WTC11 (cell line): Measurements from ENCODE around the gene VAMP3. TPM values are rescaled to one million over a fixed set of nuclear protein-coding genes. Genes with fewer than 3 reads are reported as not detected.

ENCODE experiments used
- ATAC-seq: fragments of 200-7000 bp; cut with Tn5 transposase; 2 replicates; pipeline ENCODE4 v1.10.0; 2021; ENCODE audit warnings: mild to moderate bottlenecking, moderate library complexity
- CTCF ChIA-PET: fragments of 300-600 bp; sonication (Branson Sonifier 250); formaldehyde crosslinking; loops from one replicate; lab custom pipeline; 2021; ENCODE audit warnings: antibody characterized with exemption; lab: Charles Lee
- POLR2A ChIA-PET: fragments of 350-600 bp; sonication (Branson Sonifier 250); formaldehyde crosslinking; loops from one replicate; lab custom pipeline; 2021; ENCODE audit warnings: antibody characterized with exemption; lab: Charles Lee
- DNase-seq: peaks from one replicate; pipeline ENCODE4 v3.0.0; 2021; ENCODE audit warnings: low spot score
- H3K27ac Mint-ChIP-seq: 2 replicates; pipeline ENCODE4 v1.8.0; 2021; ENCODE audit warnings: mixed read lengths
- H3K27me3 Mint-ChIP-seq: 2 replicates; pipeline ENCODE4 v1.8.0; 2021; ENCODE audit warnings: low read depth, mild to moderate bottlenecking, moderate library complexity, mixed read lengths
- H3K36me3 Mint-ChIP-seq: 2 replicates; pipeline ENCODE4 v1.8.0; 2021; ENCODE audit warnings: mixed read lengths
- H3K4me1 Mint-ChIP-seq: 2 replicates; pipeline ENCODE4 v1.8.0; 2022; ENCODE audit warnings: mixed read lengths
- H3K4me3 Mint-ChIP-seq: 2 replicates; pipeline ENCODE4 v1.8.0; 2021; ENCODE audit warnings: mild to moderate bottlenecking, moderate library complexity, mixed read lengths
- H3K9me3 Mint-ChIP-seq: 2 replicates; pipeline ENCODE4 v1.8.0; 2021; ENCODE audit warnings: mixed read lengths
- ARID4B ChIP-seq: sonication (generic); formaldehyde crosslinking; IDR thresholded peaks from 2 replicates; pipeline ENCODE4 v1.8.0; 2023; ENCODE audit warnings: missing genetic modification reagents, mild to moderate bottlenecking, borderline replicate concordance
- CBFB ChIP-seq: sonication (generic); formaldehyde crosslinking; IDR thresholded peaks from 2 replicates; pipeline ENCODE4 v1.8.1; 2022; ENCODE audit warnings: mild to moderate bottlenecking, low read depth, missing genetic modification reagents
- CTCF ChIP-seq: fragments of 200-600 bp; IDR thresholded peaks from 2 replicates; pipeline ENCODE4 v1.8.0; 2022; ENCODE audit warnings: antibody characterized with exemption
- FOXK1 ChIP-seq: sonication (generic); formaldehyde crosslinking; IDR thresholded peaks from 2 replicates; pipeline ENCODE4 v1.8.0; 2022; ENCODE audit warnings: mild to moderate bottlenecking, moderate library complexity, missing genetic modification reagents
- FOXP4 ChIP-seq: sonication (generic); formaldehyde crosslinking; IDR thresholded peaks from 2 replicates; pipeline ENCODE4 v1.8.0; 2022; ENCODE audit warnings: mild to moderate bottlenecking, missing genetic modification reagents
- MLX ChIP-seq: sonication (generic); formaldehyde crosslinking; IDR thresholded peaks from 2 replicates; pipeline ENCODE4 v1.8.1; 2023; ENCODE audit warnings: mild to moderate bottlenecking, missing genetic modification reagents, moderate library complexity
- MYBL2 ChIP-seq: sonication (generic); formaldehyde crosslinking; IDR thresholded peaks from 2 replicates; pipeline ENCODE4 v1.8.1; 2023; ENCODE audit warnings: mild to moderate bottlenecking, moderate library complexity, missing genetic modification reagents
- SMAD3 ChIP-seq: sonication (generic); formaldehyde crosslinking; IDR thresholded peaks from 2 replicates; pipeline ENCODE4 v1.8.0; 2022; ENCODE audit warnings: missing genetic modification reagents, mild to moderate bottlenecking, borderline replicate concordance
- total RNA-seq: library from RNA; stranded (reverse); gene quantifications from 3 replicates; pipeline ENCODE4 v1.2.3, GENCODE V29; 2021
- TF ChIP-seq, protein P1 (sequence below): sonication (generic); formaldehyde crosslinking; IDR thresholded peaks from 2 replicates; pipeline ENCODE4 v1.8.1; 2022; ENCODE audit warnings: low read depth, mild to moderate bottlenecking, moderate library complexity, missing genetic modification reagents, borderline replicate concordance
- TF ChIP-seq, protein P2 (sequence below): fragments of 250-450 bp; sonication (Bioruptor Pico); IDR thresholded peaks from 2 replicates; pipeline ENCODE4 v1.8.0; 2021; ENCODE audit warnings: mild to moderate bottlenecking
- TF ChIP-seq, protein P3 (sequence below): sonication (generic); formaldehyde crosslinking; IDR thresholded peaks from 2 replicates; pipeline ENCODE4 v1.8.0; 2022; ENCODE audit warnings: mild to moderate bottlenecking, missing genetic modification reagents
- TF ChIP-seq, protein P4 (sequence below): sonication (generic); formaldehyde crosslinking; IDR thresholded peaks from 2 replicates; pipeline ENCODE4 v1.8.0; 2022; ENCODE audit warnings: mild to moderate bottlenecking, missing genetic modification reagents
- TF ChIP-seq, protein P5 (sequence below): fragments of 250-450 bp; sonication (Bioruptor Pico); IDR thresholded peaks from 2 replicates; pipeline ENCODE4 v1.9.0; 2021; ENCODE audit warnings: mild to moderate bottlenecking, borderline replicate concordance

The VAMP3 gene
- total RNA-seq, 1 experiment from 2014 or later, result 40.2 TPM

GRCh38 chr1:7751174-7751573, 19.9 kb upstream of the VAMP3 start (continued):
- no peak for TF ChIP-seq FOXK1
- no peak for TF ChIP-seq ARID4B (CRISPR knock-in tag)
- no peak for TF ChIP-seq SMAD3
- TF ChIP-seq, protein P1, sequence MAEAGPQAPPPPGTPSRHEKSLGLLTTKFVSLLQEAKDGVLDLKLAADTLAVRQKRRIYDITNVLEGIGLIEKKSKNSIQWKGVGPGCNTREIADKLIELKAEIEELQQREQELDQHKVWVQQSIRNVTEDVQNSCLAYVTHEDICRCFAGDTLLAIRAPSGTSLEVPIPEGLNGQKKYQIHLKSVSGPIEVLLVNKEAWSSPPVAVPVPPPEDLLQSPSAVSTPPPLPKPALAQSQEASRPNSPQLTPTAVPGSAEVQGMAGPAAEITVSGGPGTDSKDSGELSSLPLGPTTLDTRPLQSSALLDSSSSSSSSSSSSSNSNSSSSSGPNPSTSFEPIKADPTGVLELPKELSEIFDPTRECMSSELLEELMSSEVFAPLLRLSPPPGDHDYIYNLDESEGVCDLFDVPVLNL, result no peak
- TF ChIP-seq, protein P2, sequence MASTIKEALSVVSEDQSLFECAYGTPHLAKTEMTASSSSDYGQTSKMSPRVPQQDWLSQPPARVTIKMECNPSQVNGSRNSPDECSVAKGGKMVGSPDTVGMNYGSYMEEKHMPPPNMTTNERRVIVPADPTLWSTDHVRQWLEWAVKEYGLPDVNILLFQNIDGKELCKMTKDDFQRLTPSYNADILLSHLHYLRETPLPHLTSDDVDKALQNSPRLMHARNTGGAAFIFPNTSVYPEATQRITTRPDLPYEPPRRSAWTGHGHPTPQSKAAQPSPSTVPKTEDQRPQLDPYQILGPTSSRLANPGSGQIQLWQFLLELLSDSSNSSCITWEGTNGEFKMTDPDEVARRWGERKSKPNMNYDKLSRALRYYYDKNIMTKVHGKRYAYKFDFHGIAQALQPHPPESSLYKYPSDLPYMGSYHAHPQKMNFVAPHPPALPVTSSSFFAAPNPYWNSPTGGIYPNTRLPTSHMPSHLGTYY, result no peak
- no peak for TF ChIP-seq MYBL2 (CRISPR knock-in tag)
- no peak for TF ChIP-seq CBFB
- TF ChIP-seq, protein P3, sequence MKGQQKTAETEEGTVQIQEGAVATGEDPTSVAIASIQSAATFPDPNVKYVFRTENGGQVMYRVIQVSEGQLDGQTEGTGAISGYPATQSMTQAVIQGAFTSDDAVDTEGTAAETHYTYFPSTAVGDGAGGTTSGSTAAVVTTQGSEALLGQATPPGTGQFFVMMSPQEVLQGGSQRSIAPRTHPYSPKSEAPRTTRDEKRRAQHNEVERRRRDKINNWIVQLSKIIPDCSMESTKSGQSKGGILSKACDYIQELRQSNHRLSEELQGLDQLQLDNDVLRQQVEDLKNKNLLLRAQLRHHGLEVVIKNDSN (CRISPR knock-in tag), result no peak

- H3K4me1 Mint-ChIP-seq, result peaks cover 27% of the 10 kb centered on the region
- H3K9me3 Mint-ChIP-seq, result no peaks in the 10 kb centered on the region
- DNase-seq, result peak; percentile 51
- no peaks in the 10 kb centered on the region for H3K27me3 Mint-ChIP-seq
- no peak for TF ChIP-seq MLX (CRISPR knock-in tag)
- peak; percentile 37 for TF ChIP-seq CTCF
- peak overlapping the region; percentile 86 for H3K27ac Mint-ChIP-seq
- POLR2A ChIA-PET, result interaction anchor here (1.4 to 1.5 kb wide), 3 partner anchors 48 to 83 kb away, joined by 3 to 7 read pairs (median 3); no protein-coding TSS in a partner anchor
- CTCF ChIA-PET, result interaction anchor here (0.5 to 8.9 kb wide), 48 partner anchors 9 to 790 kb away, joined by 3 to 502 read pairs (median 4); partner anchors contain the start of gene VAMP3
- H3K36me3 Mint-ChIP-seq, result no peaks in the 10 kb centered on the region
- peak overlapping the region; percentile 60 for H3K4me3 Mint-ChIP-seq
- peak; percentile 88 for ATAC-seq
Measured at GRCh38 chr1:7752512-7753417, 18.3 kb upstream of the VAMP3 start.

DNA sequence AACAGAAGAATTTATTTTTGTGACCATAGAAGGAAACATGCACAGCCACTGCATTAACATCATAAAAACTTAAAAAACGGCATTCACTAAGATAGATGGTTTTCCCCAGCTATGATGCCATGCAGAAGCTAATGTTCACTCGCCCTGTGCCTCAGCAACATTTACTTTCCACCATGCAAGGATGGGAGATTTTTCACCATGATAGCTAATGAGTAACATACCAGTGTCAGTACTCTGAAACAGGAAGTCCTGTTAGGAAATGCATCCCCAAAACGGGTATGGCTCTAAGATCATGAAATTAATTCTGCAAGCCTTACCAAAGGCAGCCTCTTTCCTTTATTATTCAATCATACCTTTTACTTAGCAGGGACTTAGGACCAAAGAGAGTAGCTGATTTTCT, 17.5 kb upstream of the VAMP3 start:
- ChIA-PET POLR2A (no interaction called here), CTCF (interaction anchor here (0.6 to 8.9 kb wide), 11 partner anchors 8 to 791 kb away, joined by 3 to 502 read pairs (median 7); no protein-coding TSS in a partner anchor)
- ATAC-seq (no peak), DNase-seq (no peak)
- Mint-ChIP-seq H3K9me3 (no peaks in the 10 kb centered on the region), H3K27me3 (no peaks in the 10 kb centered on the region), H3K4me1 (peaks cover 27% of the 10 kb centered on the region), H3K4me3 (no peak overlapping the region), H3K36me3 (no peaks in the 10 kb centered on the region), H3K27ac (no peak overlapping the region)
- TF ChIP-seq, protein P4, sequence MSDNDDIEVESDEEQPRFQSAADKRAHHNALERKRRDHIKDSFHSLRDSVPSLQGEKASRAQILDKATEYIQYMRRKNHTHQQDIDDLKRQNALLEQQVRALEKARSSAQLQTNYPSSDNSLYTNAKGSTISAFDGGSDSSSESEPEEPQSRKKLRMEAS (CRISPR knock-in tag), result no peak
- no peak for TF ChIP-seq FOXP4 (CRISPR knock-in tag)
- TF ChIP-seq, protein P5, sequence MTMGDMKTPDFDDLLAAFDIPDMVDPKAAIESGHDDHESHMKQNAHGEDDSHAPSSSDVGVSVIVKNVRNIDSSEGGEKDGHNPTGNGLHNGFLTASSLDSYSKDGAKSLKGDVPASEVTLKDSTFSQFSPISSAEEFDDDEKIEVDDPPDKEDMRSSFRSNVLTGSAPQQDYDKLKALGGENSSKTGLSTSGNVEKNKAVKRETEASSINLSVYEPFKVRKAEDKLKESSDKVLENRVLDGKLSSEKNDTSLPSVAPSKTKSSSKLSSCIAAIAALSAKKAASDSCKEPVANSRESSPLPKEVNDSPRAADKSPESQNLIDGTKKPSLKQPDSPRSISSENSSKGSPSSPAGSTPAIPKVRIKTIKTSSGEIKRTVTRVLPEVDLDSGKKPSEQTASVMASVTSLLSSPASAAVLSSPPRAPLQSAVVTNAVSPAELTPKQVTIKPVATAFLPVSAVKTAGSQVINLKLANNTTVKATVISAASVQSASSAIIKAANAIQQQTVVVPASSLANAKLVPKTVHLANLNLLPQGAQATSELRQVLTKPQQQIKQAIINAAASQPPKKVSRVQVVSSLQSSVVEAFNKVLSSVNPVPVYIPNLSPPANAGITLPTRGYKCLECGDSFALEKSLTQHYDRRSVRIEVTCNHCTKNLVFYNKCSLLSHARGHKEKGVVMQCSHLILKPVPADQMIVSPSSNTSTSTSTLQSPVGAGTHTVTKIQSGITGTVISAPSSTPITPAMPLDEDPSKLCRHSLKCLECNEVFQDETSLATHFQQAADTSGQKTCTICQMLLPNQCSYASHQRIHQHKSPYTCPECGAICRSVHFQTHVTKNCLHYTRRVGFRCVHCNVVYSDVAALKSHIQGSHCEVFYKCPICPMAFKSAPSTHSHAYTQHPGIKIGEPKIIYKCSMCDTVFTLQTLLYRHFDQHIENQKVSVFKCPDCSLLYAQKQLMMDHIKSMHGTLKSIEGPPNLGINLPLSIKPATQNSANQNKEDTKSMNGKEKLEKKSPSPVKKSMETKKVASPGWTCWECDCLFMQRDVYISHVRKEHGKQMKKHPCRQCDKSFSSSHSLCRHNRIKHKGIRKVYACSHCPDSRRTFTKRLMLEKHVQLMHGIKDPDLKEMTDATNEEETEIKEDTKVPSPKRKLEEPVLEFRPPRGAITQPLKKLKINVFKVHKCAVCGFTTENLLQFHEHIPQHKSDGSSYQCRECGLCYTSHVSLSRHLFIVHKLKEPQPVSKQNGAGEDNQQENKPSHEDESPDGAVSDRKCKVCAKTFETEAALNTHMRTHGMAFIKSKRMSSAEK (CRISPR knock-in tag), result no peak
